C4-2B (cell line): ENCODE data around the gene CTAGE1.

Experiments used
- CTCF ChIP-seq: fragments of 450-650 bp; conservative IDR thresholded peaks from 2 replicates; pipeline ENCODE4 v1.5.1; 2017; ENCODE audit warnings: mild to moderate bottlenecking
- ZFX ChIP-seq: fragments of 450-650 bp; IDR thresholded peaks from 2 replicates; pipeline ENCODE4 v1.6.1; 2017

DNA sequence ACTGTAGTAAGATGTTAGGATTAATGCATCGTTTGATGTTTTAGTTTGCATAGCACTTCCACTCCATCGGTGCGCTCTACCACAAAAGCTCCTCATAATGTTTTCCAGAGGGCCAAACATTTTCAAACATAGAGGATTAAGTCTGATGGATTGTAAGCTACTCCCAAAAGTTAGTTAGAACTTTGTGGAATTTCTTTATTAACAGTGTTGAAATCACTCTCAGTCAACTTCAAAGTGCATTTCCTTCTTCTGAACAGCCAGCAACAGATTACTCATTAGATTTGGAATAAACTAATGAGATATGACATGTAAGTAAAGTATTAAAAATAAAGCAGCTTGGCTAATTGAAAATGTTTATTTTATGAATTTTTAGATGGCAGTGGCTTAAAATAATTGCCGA, 30.1 kb upstream of the CTAGE1 start:
- TF ChIP-seq CTCF (no peak), ZFX (no peak)
